ENCODE data around the gene IRF2BP2.
"Not testable (repeated sequence)": the region's sequence is repeated elsewhere in the genome, so short reads cannot be mapped to it uniquely, and the experiment has no call there.

The IRF2BP2 gene

GRCh38 chr1:234600418-234601281, 9.3 kb downstream of the IRF2BP2 start:
- DNase-seq: no peak

GRCh38 chr1:234599617-234600417, 10.2 kb downstream of the IRF2BP2 start:
- peak; percentile 59 for DNase-seq

- no peak for DNase-seq
Observed at GRCh38 chr1:234598974-234599616, 10.9 kb downstream of the IRF2BP2 start.

GRCh38 chr1:234597894-234598293, 12.1 kb downstream of the IRF2BP2 start:
- no peak for DNase-seq

- DNase-seq: no peak
Observed at GRCh38 chr1:234595899-234596298, 14.1 kb downstream of the IRF2BP2 start.

- not testable (repeated sequence) for DNase-seq
Observed at GRCh38 chr1:234594575-234594974, 15.4 kb downstream of the IRF2BP2 start.

GRCh38 chr1:234593771-234594504, 16.0 kb downstream of the IRF2BP2 start:
- DNase-seq: no peak

GRCh38 chr1:234593109-234593508, 16.9 kb downstream of the IRF2BP2 start:
- no peak for DNase-seq

GRCh38 chr1:234592240-234592639, 17.7 kb downstream of the IRF2BP2 start:
- no peak for DNase-seq

GRCh38 chr1:234591131-234591530, 18.8 kb downstream of the IRF2BP2 start:
- no peak for DNase-seq

- DNase-seq: no peak
Observed at GRCh38 chr1:234589854-234590620, 19.9 kb downstream of the IRF2BP2 start.

- no peak for DNase-seq
Observed at GRCh38 chr1:234589064-234589800, 20.7 kb downstream of the IRF2BP2 start.

GRCh38 chr1:234588386-234588785, 21.6 kb downstream of the IRF2BP2 start:
- no peak for DNase-seq

GRCh38 chr1:234586892-234587485, 23.0 kb downstream of the IRF2BP2 start:
- DNase-seq: no peak

GRCh38 chr1:234586304-234586703, 23.7 kb downstream of the IRF2BP2 start:
- DNase-seq: no peak

GRCh38 chr1:234585330-234586055, 24.5 kb downstream of the IRF2BP2 start:
- DNase-seq: no peak

GRCh38 chr1:234584926-234585325, 25.1 kb downstream of the IRF2BP2 start:
- no peak for DNase-seq

- DNase-seq: no peak
Observed at GRCh38 chr1:234584420-234584805, 25.6 kb downstream of the IRF2BP2 start.

GRCh38 chr1:234583755-234584419, 26.1 kb downstream of the IRF2BP2 start:
- DNase-seq: no peak

Measured in NCI-H748 treated with DMSO at 0.1 percent for 48 hours (cell line).